GM19452 (cell line): ENCODE measurements around the gene RBM15B.

Experiments used
- ATAC-seq: cut with Tn5 transposase; IDR thresholded peaks from one replicate; pipeline ENCODE4 v1.9.1; 2021; ENCODE audit not compliant: unreplicated experiment

Gene RBM15B

GRCh38 chr3:51391566-51392354 lies 675 bp downstream of the RBM15B start:
- peak; percentile 22 for ATAC-seq

- ATAC-seq, result no peak
Measured at GRCh38 chr3:51392355-51393133, 1.5 kb downstream of the RBM15B start.

- ATAC-seq, result no peak
Measured at GRCh38 chr3:51393134-51393495, 2.0 kb downstream of the RBM15B start.

- no peak for ATAC-seq
Measured at GRCh38 chr3:51393564-51393963, 2.5 kb downstream of the RBM15B start.

- ATAC-seq, result no peak
Measured at GRCh38 chr3:51394541-51394940, 3.5 kb downstream of the RBM15B start.

GRCh38 chr3:51395493-51396213 lies 4.6 kb downstream of the RBM15B start:
- ATAC-seq, result no peak

- ATAC-seq, result no peak
Measured at GRCh38 chr3:51396401-51396800, 5.3 kb downstream of the RBM15B start.

GRCh38 chr3:51397392-51397791 lies 6.3 kb downstream of the RBM15B start:
- no peak for ATAC-seq

GRCh38 chr3:51398595-51399310 lies 7.7 kb downstream of the RBM15B start:
- ATAC-seq, result no peak

GRCh38 chr3:51400166-51400565 lies 9.1 kb downstream of the RBM15B start:
- ATAC-seq, result no peak

GRCh38 chr3:51401735-51402134 lies 10.7 kb downstream of the RBM15B start:
- no peak for ATAC-seq

GRCh38 chr3:51403675-51404074 lies 12.6 kb downstream of the RBM15B start:
- ATAC-seq, result no peak

GRCh38 chr3:51408021-51408420 lies 16.9 kb downstream of the RBM15B start:
- no peak for ATAC-seq

- no peak for ATAC-seq
Measured at GRCh38 chr3:51408813-51409212, 17.7 kb downstream of the RBM15B start.

- ATAC-seq, result no peak
Measured at GRCh38 chr3:51422211-51422610, 31.1 kb downstream of the RBM15B start.

GRCh38 chr3:51426921-51427320 lies 35.8 kb downstream of the RBM15B start:
- no peak for ATAC-seq

GRCh38 chr3:51429138-51429537 lies 38.1 kb downstream of the RBM15B start:
- ATAC-seq, result no peak

- no peak for ATAC-seq
Measured at GRCh38 chr3:51434110-51434509, 43.0 kb downstream of the RBM15B start.

- ATAC-seq, result no peak
Measured at GRCh38 chr3:51434746-51435327, 43.8 kb downstream of the RBM15B start.

- ATAC-seq, result no peak
Measured at GRCh38 chr3:51436998-51437639, 46.0 kb downstream of the RBM15B start.
